HepG2 (cell line): ENCODE data around the gene ATG16L1. TPM values are rescaled to one million over a fixed set of nuclear protein-coding genes. Genes with fewer than 3 reads are reported as not detected.

ENCODE experiments used
- BRCA1 ChIP-seq: sonication (generic); formaldehyde crosslinking; IDR thresholded peaks from 2 replicates; pipeline ENCODE4 v1.4.0; 2020; ENCODE audit warnings: missing genetic modification reagents
- DMAP1 ChIP-seq: IDR thresholded peaks from 2 replicates; pipeline ENCODE4 v1.6.1; 2016
- DPF2 ChIP-seq: sonication (generic); formaldehyde crosslinking; IDR thresholded peaks from 2 replicates; pipeline ENCODE4 v1.4.0; 2020; ENCODE audit warnings: mild to moderate bottlenecking, low read depth, missing genetic modification reagents, borderline replicate concordance
- ETS1 ChIP-seq: sonication (generic); formaldehyde crosslinking; IDR thresholded peaks from 2 replicates; pipeline ENCODE4 v1.4.0; 2020; ENCODE audit warnings: missing genetic modification reagents
- ETV5 ChIP-seq: IDR thresholded peaks from 2 replicates; pipeline ENCODE4 v1.6.1; 2018; ENCODE audit warnings: missing biosample characterization, missing genetic modification reagents, inconsistent platforms, borderline replicate concordance
- GRHL1 ChIP-seq: sonication (generic); formaldehyde crosslinking; conservative IDR thresholded peaks from 2 replicates; pipeline ENCODE4 v1.8.0; 2022; ENCODE audit warnings: missing genetic modification reagents
- HMG20A ChIP-seq: IDR thresholded peaks from 2 replicates; pipeline ENCODE4 v1.6.1; 2016; ENCODE audit warnings: borderline replicate concordance
- HNF4G ChIP-seq, 2 experiments: sonication (generic) in 1 of 2; formaldehyde crosslinking in 1 of 2; IDR thresholded peaks; 2 replicates each; pipeline versions ENCODE4 v1.4.0 to v1.6.1; 2011 to 2020; ENCODE audit warnings: borderline replicate concordance in 2 of 2, low read depth in 2 of 2, mild to moderate bottlenecking in 2 of 2, low read length in 1 of 2, missing genetic modification reagents in 1 of 2, moderate library complexity in 1 of 2
- KLF11 ChIP-seq: IDR thresholded peaks from 2 replicates; pipeline ENCODE4 v1.6.1; 2016; ENCODE audit warnings: missing compliant biosample characterization
- TBX2 ChIP-seq: sonication (generic); formaldehyde crosslinking; IDR thresholded peaks from 2 replicates; pipeline ENCODE4 v1.5.0; 2020; ENCODE audit warnings: missing genetic modification reagents, mild to moderate bottlenecking, borderline replicate concordance
- U2AF2 ChIP-seq: fragments of 200-400 bp; formaldehyde crosslinking; IDR thresholded peaks from 2 replicates; pipeline ENCODE4 v1.6.1; 2017; ENCODE audit warnings: low read depth, mild to moderate bottlenecking, low read length
- ZMYM2 ChIP-seq: sonication (generic); formaldehyde crosslinking; IDR thresholded peaks from 2 replicates; pipeline ENCODE4 v1.8.0; 2022; ENCODE audit warnings: mild to moderate bottlenecking, missing genetic modification reagents
- ZNF10 ChIP-seq: sonication (generic); formaldehyde crosslinking; IDR thresholded peaks from 2 replicates; pipeline ENCODE4 v1.4.0; 2020; ENCODE audit warnings: mild to moderate bottlenecking, low read depth, missing genetic modification reagents, borderline replicate concordance
- ZNF234 ChIP-seq: sonication (generic); formaldehyde crosslinking; conservative IDR thresholded peaks from 2 replicates; pipeline ENCODE4 v1.5.1; 2020; ENCODE audit warnings: mild to moderate bottlenecking, missing genetic modification reagents
- ZNF350 ChIP-seq: sonication (generic); formaldehyde crosslinking; IDR thresholded peaks from 2 replicates; pipeline ENCODE4 v1.4.0; 2020; ENCODE audit warnings: mild to moderate bottlenecking, low read depth, missing genetic modification reagents, borderline replicate concordance
- ZNF770 ChIP-seq: sonication (generic); formaldehyde crosslinking; IDR thresholded peaks from 2 replicates; pipeline ENCODE4 v1.5.0; 2020; ENCODE audit warnings: mild to moderate bottlenecking, missing genetic modification reagents
- ZZZ3 ChIP-seq: sonication (generic); formaldehyde crosslinking; IDR thresholded peaks from 2 replicates; pipeline ENCODE4 v1.4.0; 2020; ENCODE audit warnings: missing genetic modification reagents, mild to moderate bottlenecking, borderline replicate concordance
- polyA plus RNA-seq, 8 experiments: library from polyadenylated mRNA; depleted of rRNA in 3 of 8; stranded (reverse) in 7 of 8; unstranded in 1 of 8; fragments of >200 nt; fragmentation: Illumina TruSeq in 4 of 8; extraction: Trizol in 4 of 8; gene quantifications; 2 replicates each; pipeline versions ENCODE4 v1.2.1 to v1.2.3, GENCODE V29; 2011 to 2016; ENCODE audit warnings: low read depth in 4 of 8, missing spikeins in 1 of 8, mixed read lengths in 1 of 8; ENCODE audit not compliant: insufficient read depth in 1 of 8
- total RNA-seq, 5 experiments: library from RNA; depleted of rRNA; stranded (reverse); fragments of >200 nt; fragmentation: Illumina TruSeq; extraction: Trizol; gene quantifications; 2 replicates each; pipeline ENCODE4 v1.2.3, GENCODE V29; 2016; ENCODE audit warnings: low read depth in 1 of 5

Gene ATG16L1
- total and polyA plus RNA-seq, 2 of the 13 experiments (the other 11 are each of a cell fraction or from before 2014, with no cell fraction given) = 26.0 to 51.7 TPM

GRCh38 chr2:233251306-233252116 is at the start of gene ATG16L1 (continued):
- no peak for TF ChIP-seq GRHL1
- peak; percentile 55; the same call in 1 of the 2 replicates for TF ChIP-seq ZMYM2
- peak; percentile 86 for TF ChIP-seq KLF11 (CRISPR knock-in tag)
- TF ChIP-seq ETS1 (CRISPR knock-in tag) = 0 out of 2 replicates have a peak, but pooled peaks have one; percentile 65
- peak; percentile 69; the same call in 1 of the 2 replicates for TF ChIP-seq HNF4G (IDR thresholded peaks at IDR 0.05; ENCODE audit: borderline replicate concordance, low read depth, low read length)
- no peak for TF ChIP-seq HNF4G (CRISPR knock-in tag; IDR thresholded peaks at IDR 0.05; ENCODE audit: borderline replicate concordance, low read depth)
- no peak for TF ChIP-seq DPF2 (CRISPR knock-in tag)
- TF ChIP-seq U2AF2 = 0 out of 2 replicates have a peak, but pooled peaks have one; percentile 79
- peak; percentile 75 for TF ChIP-seq ZNF770 (CRISPR knock-in tag)
- no peak for TF ChIP-seq ZNF10 (CRISPR knock-in tag)
- TF ChIP-seq ZNF234 (CRISPR knock-in tag) = no peak; the same call in 1 of the 2 replicates
- TF ChIP-seq ZNF350 = peak; percentile 99
- TF ChIP-seq TBX2 (CRISPR knock-in tag) = peak; percentile 95
- TF ChIP-seq DMAP1 (CRISPR knock-in tag) = peak; percentile 87
- peak; percentile 86; the same call in 1 of the 2 replicates for TF ChIP-seq BRCA1 (CRISPR knock-in tag)
- peak; percentile 95; the same call in 1 of the 2 replicates for TF ChIP-seq ZZZ3 (CRISPR knock-in tag)
- peak; percentile 99 for TF ChIP-seq ETV5 (CRISPR knock-in tag)
- TF ChIP-seq HMG20A = peak; percentile 53; the same call in 1 of the 2 replicates
